ENCODE data around the gene KRTAP10-2.
A peak's percentile ranks its signal among the peaks of the same experiment; 100 is the strongest.

Gene KRTAP10-2

DNA sequence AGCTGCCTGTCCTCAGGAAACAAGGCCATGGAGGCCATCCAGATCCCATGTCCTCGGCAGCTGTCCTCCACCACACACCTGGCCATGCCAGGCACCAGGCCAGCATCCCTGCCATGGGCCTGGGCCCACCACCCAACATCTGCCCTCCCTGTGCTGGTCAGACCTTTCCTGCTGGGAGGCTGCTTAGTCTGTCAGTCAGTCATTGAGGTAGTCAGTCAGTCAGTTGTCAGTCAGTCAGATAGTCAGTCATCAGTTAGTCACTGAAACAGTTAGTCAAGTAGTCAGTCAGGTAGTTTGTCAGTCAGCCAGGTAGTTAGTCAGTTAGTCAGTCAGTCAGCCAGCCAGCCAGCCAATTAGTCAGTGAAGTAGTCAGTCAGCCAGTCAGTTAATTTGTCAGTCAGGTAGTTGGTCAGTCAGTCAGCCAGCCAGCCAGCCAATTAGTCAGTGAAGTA, 28.5 kb downstream of the KRTAP10-2 start:
- no peaks in the 10 kb centered on the region for H3K4me1 ChIP-seq (ENCODE audit: insufficient read depth, poor library complexity, severe bottlenecking)
- ATAC-seq (ENCODE audit: low read depth) (no peak), DNase-seq (ENCODE audit: low spot score) (no peak)
- no peaks in the 10 kb centered on the region for H3K36me3 ChIP-seq (ENCODE audit: low read depth)
- no peaks in the 10 kb centered on the region for H3K27me3 ChIP-seq (ENCODE audit: insufficient read depth, poor library complexity, severe bottlenecking)
- H3K9me3 ChIP-seq (ENCODE audit: severe bottlenecking), result peaks cover 7% of the 10 kb centered on the region
- no peak overlapping the region for H3K4me3 ChIP-seq (ENCODE audit: severe bottlenecking)
- TF ChIP-seq, protein P1, sequence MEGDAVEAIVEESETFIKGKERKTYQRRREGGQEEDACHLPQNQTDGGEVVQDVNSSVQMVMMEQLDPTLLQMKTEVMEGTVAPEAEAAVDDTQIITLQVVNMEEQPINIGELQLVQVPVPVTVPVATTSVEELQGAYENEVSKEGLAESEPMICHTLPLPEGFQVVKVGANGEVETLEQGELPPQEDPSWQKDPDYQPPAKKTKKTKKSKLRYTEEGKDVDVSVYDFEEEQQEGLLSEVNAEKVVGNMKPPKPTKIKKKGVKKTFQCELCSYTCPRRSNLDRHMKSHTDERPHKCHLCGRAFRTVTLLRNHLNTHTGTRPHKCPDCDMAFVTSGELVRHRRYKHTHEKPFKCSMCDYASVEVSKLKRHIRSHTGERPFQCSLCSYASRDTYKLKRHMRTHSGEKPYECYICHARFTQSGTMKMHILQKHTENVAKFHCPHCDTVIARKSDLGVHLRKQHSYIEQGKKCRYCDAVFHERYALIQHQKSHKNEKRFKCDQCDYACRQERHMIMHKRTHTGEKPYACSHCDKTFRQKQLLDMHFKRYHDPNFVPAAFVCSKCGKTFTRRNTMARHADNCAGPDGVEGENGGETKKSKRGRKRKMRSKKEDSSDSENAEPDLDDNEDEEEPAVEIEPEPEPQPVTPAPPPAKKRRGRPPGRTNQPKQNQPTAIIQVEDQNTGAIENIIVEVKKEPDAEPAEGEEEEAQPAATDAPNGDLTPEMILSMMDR (IDR thresholded peaks at IDR 0.05; ENCODE audit: poor library complexity, severe bottlenecking), result no peak
- H3K27ac ChIP-seq (ENCODE audit: poor library complexity, severe bottlenecking), result no peak overlapping the region

GRCh38 chr21:44521928-44522752, 29.2 kb downstream of the KRTAP10-2 start:
- DNase-seq (ENCODE audit: low spot score) (peak; percentile 47), ATAC-seq (ENCODE audit: low read depth) (no peak)
- no peak overlapping the region for H3K4me3 ChIP-seq (ENCODE audit: severe bottlenecking)
- H3K36me3 ChIP-seq (ENCODE audit: low read depth), result no peaks in the 10 kb centered on the region
- no peaks in the 10 kb centered on the region for H3K27me3 ChIP-seq (ENCODE audit: insufficient read depth, poor library complexity, severe bottlenecking)
- peaks cover 7% of the 10 kb centered on the region for H3K9me3 ChIP-seq (ENCODE audit: severe bottlenecking)
- TF ChIP-seq, protein P1 (IDR thresholded peaks at IDR 0.05; ENCODE audit: poor library complexity, severe bottlenecking), result no peak
- no peaks in the 10 kb centered on the region for H3K4me1 ChIP-seq (ENCODE audit: insufficient read depth, poor library complexity, severe bottlenecking)
- H3K27ac ChIP-seq (ENCODE audit: poor library complexity, severe bottlenecking), result no peak overlapping the region

DNA sequence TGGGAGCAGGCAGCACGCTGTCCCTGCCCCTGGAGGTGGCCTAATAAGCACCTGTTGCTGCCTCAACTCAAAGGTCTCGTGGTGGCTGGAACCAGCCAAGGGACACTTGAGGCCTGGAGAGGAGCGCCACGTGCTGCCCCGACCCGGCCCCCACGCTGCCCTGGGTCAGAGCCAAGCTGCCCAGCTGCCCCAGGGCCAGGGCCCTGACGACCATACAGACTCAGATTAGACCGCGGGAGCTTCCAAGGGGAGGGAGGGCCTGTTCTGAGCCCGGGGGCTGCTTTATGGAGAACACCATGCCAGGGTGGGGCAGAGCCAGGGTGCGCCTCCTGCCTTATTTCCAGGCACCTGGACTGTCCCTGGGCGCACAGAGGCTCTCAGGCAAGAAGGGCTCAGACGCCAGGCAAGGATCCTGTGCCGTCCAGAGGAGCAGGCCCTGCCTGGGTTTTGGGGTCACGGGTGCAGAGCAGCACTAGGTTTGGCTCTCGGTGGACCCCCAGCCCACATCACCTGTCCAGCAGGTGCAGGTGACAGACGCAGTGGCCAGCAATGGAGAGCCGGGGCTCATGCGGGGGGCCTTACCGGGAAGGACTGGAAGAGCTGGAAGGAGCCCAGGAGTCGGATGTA, 29.9 kb downstream of the KRTAP10-2 start:
- DNase-seq (ENCODE audit: low spot score) (peak; percentile 40), ATAC-seq (ENCODE audit: low read depth) (no peak)
- H3K27ac ChIP-seq (ENCODE audit: poor library complexity, severe bottlenecking), result no peak overlapping the region
- TF ChIP-seq, protein P1 (IDR thresholded peaks at IDR 0.05; ENCODE audit: poor library complexity, severe bottlenecking), result no peak
- no peaks in the 10 kb centered on the region for H3K27me3 ChIP-seq (ENCODE audit: insufficient read depth, poor library complexity, severe bottlenecking)
- H3K4me1 ChIP-seq (ENCODE audit: insufficient read depth, poor library complexity, severe bottlenecking), result no peaks in the 10 kb centered on the region
- no peaks in the 10 kb centered on the region for H3K36me3 ChIP-seq (ENCODE audit: low read depth)
- H3K9me3 ChIP-seq (ENCODE audit: severe bottlenecking), result peaks cover 7% of the 10 kb centered on the region
- H3K4me3 ChIP-seq (ENCODE audit: severe bottlenecking), result no peak overlapping the region

DNA sequence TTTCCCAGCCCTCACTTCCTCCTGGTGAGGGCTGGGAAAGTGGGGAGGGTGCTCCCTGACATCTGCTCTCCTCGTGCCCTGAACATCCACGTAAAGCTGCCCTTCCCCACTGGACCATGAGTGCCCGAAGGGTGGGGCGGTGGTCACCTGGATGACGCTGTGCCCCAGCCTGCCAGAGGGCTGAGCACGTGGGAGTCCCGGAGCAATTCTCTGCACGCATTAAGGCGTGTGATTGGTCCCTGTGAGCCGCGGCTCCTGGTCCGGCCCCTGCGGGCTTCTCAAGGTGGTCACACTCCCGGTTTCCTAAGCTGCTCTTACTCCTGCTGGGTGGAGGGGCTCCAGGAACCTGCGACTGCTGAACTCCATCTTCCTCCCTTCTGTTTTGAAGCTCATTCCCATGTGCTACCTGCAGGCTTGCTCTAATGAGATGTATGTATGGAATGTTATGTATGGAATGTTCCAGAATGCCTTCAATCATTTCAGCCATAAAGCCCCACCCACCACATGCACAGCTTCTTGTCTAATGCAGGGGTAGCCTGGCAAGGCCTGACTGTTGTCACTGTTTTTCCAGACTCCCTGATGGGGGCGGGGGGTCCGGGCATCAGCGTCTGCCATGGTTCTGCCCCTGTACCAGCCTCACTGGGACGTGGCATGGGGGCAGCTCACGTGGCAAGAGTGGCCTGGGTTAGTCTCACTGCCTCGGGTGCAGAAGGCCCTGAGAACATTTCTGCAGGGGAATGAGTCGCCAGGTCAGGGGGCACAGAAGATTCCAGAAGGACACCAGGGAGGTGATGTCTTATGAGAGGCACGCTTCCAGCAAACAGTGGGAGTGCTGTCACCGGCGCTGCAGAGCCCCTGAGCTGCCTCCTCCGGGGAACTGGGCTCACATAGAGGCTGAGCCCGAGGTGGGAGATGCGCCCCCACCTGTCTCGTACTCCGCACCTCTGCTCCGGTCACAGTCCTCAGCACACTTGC, 30.7 kb downstream of the KRTAP10-2 start:
- TF ChIP-seq, protein P1 (IDR thresholded peaks at IDR 0.05; ENCODE audit: poor library complexity, severe bottlenecking), result no peak
- H3K4me1 ChIP-seq (ENCODE audit: insufficient read depth, poor library complexity, severe bottlenecking), result no peaks in the 10 kb centered on the region
- no peak for ATAC-seq (ENCODE audit: low read depth)
- peaks cover 7% of the 10 kb centered on the region for H3K9me3 ChIP-seq (ENCODE audit: severe bottlenecking)
- no peaks in the 10 kb centered on the region for H3K27me3 ChIP-seq (ENCODE audit: insufficient read depth, poor library complexity, severe bottlenecking)
- H3K27ac ChIP-seq (ENCODE audit: poor library complexity, severe bottlenecking), result no peak overlapping the region
- DNase-seq (ENCODE audit: low spot score), result peak; percentile 34
- H3K4me3 ChIP-seq (ENCODE audit: severe bottlenecking), result no peak overlapping the region
- no peaks in the 10 kb centered on the region for H3K36me3 ChIP-seq (ENCODE audit: low read depth)

All from RWPE2 (cell line).